Measurements from ENCODE around the gene SUCLG1. TPM values are rescaled to one million over a fixed set of nuclear protein-coding genes. Genes with fewer than 3 reads are reported as not detected.

SUCLG1 gene
- total RNA-seq (2021; ENCODE audit: unreplicated experiment): 59.8 TPM
- 45.1 TPM for polyA plus RNA-seq (2012; ENCODE audit: insufficient read length)
- Bru-seq, nascent RNA: percentile 75 among the genes with signal in this experiment
- BruChase-seq, experiment 1, labeled RNA remaining after a 2-hour chase: percentile 75 among the genes with signal in this experiment
- BruChase-seq, experiment 2, labeled RNA remaining after a 6-hour chase: percentile 73 among the genes with signal in this experiment
- long read RNA-seq, transcript SUCLG1-201 (9 exons, 1,475 nt): major isoform, 72 of 92 reads
- long read RNA-seq, partial matches to known transcripts: 10 of 92 reads
- long read RNA-seq, other reads (novel, unspliced or antisense): 9 of 92 reads

GRCh38 chr2:84459018-84459943 lies at the start of gene SUCLG1:
Gene SUCLG1, minus strand, starts transcription at chr2:84459280. Its CDS starts 11 bp downstream, at chr2:84459269.
- ATAC-seq (peak; percentile 98), DNase-seq (ENCODE audit: low read depth, low spot score) (peak; percentile 78)
- in situ Hi-C loops (cut with HindIII; ENCODE audit: low pct_unique_long_range_greater_than_20kb, low sequenced_read_pairs): no loop called here
- no peaks in the 10 kb centered on the region for H3K27me3 ChIP-seq (ENCODE audit: control insufficient read depth, insufficient read depth, low read length)
- H3K27ac ChIP-seq (ENCODE audit: low read length): peak within 1 kb of the TSS; percentile 96
- TF ChIP-seq TCF7L2 (IDR thresholded peaks at IDR 0.05; ENCODE audit: low read depth, low read length) (no peak), SIN3A (IDR thresholded peaks at IDR 0.05; ENCODE audit: borderline replicate concordance, insufficient read depth, low read depth, low read length) (peak; percentile 68; the same call in 1 of the 2 replicates), REST (IDR thresholded peaks at IDR 0.05; ENCODE audit: insufficient read depth in 1 of 2, low read depth in 2 of 2, low read length in 1 of 2) (no peak), POLR2AphosphoS5 (IDR thresholded peaks at IDR 0.05; ENCODE audit: low read depth, low read length) (no peak)
- TF ChIP-seq, protein P1, sequence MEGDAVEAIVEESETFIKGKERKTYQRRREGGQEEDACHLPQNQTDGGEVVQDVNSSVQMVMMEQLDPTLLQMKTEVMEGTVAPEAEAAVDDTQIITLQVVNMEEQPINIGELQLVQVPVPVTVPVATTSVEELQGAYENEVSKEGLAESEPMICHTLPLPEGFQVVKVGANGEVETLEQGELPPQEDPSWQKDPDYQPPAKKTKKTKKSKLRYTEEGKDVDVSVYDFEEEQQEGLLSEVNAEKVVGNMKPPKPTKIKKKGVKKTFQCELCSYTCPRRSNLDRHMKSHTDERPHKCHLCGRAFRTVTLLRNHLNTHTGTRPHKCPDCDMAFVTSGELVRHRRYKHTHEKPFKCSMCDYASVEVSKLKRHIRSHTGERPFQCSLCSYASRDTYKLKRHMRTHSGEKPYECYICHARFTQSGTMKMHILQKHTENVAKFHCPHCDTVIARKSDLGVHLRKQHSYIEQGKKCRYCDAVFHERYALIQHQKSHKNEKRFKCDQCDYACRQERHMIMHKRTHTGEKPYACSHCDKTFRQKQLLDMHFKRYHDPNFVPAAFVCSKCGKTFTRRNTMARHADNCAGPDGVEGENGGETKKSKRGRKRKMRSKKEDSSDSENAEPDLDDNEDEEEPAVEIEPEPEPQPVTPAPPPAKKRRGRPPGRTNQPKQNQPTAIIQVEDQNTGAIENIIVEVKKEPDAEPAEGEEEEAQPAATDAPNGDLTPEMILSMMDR (IDR thresholded peaks at IDR 0.05): no peak
- H3K4me1 ChIP-seq (ENCODE audit: control insufficient read depth, insufficient read depth, low read length): peaks cover 10% of the 10 kb centered on the region; the same call in 1 of the 2 replicates
- ChIA-PET CTCF (no interaction called here), POLR2A (no interaction called here)
- H3K36me3 ChIP-seq (ENCODE audit: control insufficient read depth, insufficient read depth, low read length): no peaks in the 10 kb centered on the region; the same call in 1 of the 2 replicates
- no TSS peak for BruUV-seq (replicated peaks)
- intact Hi-C loops (cut with micrococcal nuclease; ENCODE audit: unreplicated experiment): no loop called here
- H3K9me3 ChIP-seq (ENCODE audit: control insufficient read depth, insufficient read depth, low read depth, low read length): no peaks in the 10 kb centered on the region
- peak within 1 kb of the TSS; percentile 98 to 99 for H3K4me3 ChIP-seq (ENCODE audit: low read depth in 2 of 2, low read length in 2 of 2)

DNA sequence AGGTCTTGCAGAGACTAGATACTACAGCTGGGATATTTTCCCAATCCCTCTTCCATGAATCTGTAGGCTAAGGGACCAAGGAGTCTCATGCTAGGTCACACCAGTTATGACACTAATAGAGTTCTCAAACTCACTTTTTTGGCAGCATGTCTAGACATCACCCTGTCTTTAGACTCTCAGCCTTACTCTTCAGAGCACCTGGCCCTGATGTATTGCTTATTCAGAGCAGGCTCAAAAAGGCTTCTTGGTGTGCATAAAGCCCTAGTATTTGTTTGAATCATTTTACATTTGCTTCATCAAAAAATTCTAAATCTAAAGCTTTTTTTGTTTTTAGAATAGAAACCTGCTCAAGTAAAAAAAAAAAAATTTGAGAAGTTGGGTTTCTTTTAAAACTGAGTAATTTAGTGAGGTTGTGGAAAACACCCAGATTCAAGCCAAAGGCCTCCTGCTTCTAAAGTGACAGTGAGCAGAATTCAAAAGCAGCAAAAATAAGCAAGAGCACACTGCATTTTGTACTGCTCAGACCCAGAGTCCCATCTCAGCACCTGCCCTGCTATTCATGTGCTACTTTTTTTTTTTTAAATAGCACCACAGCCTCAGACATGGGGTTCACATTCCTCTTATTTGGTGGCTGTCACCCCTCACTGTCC lies 39.2 kb upstream of the SUCLG1 start:
- H3K36me3 ChIP-seq (ENCODE audit: control insufficient read depth, insufficient read depth, low read length): no peaks in the 10 kb centered on the region
- no peaks in the 10 kb centered on the region for H3K4me1 ChIP-seq (ENCODE audit: control insufficient read depth, insufficient read depth, low read length)
- DNase-seq (ENCODE audit: low read depth, low spot score) (no peak), ATAC-seq (no peak)
- H3K27ac ChIP-seq (ENCODE audit: low read length): no peak overlapping the region
- in situ Hi-C loops (cut with HindIII; ENCODE audit: low pct_unique_long_range_greater_than_20kb, low sequenced_read_pairs) (no loop called here), intact Hi-C loops (cut with micrococcal nuclease; ENCODE audit: unreplicated experiment) (loop anchor here (5.0 kb wide), 3 partner anchors 369 to 429 kb away; partner anchors contain the start of gene TRABD2A)
- TF ChIP-seq REST (IDR thresholded peaks at IDR 0.05; ENCODE audit: insufficient read depth in 1 of 2, low read depth in 2 of 2, low read length in 1 of 2): no peak
- TF ChIP-seq, protein P1 (IDR thresholded peaks at IDR 0.05): no peak
- TF ChIP-seq TCF7L2 (IDR thresholded peaks at IDR 0.05; ENCODE audit: low read depth, low read length): no peak
- no peak for TF ChIP-seq POLR2AphosphoS5 (IDR thresholded peaks at IDR 0.05; ENCODE audit: low read depth, low read length)
- TF ChIP-seq SIN3A (IDR thresholded peaks at IDR 0.05; ENCODE audit: borderline replicate concordance, insufficient read depth, low read depth, low read length): no peak
- H3K9me3 ChIP-seq (ENCODE audit: control insufficient read depth, insufficient read depth, low read depth, low read length): no peaks in the 10 kb centered on the region
- no peak overlapping the region for H3K4me3 ChIP-seq (ENCODE audit: low read depth in 2 of 2, low read length in 2 of 2)
- CTCF ChIA-PET: no interaction called here
- no TSS peak for BruUV-seq (replicated peaks)
- POLR2A ChIA-PET: no interaction called here
- no peaks in the 10 kb centered on the region for H3K27me3 ChIP-seq (ENCODE audit: control insufficient read depth, insufficient read depth, low read length)
